Naive B cell (primary cell): ENCODE data around the gene TSSK6. TPM values are rescaled to one million over a fixed set of nuclear protein-coding genes. Genes with fewer than 3 reads are reported as not detected.

ENCODE experiments used
- ATAC-seq, 2 donors: fragments of 150-1000 bp; cut with Tn5 transposase; 2 replicates each; pipeline ENCODE4 v1.10.0; 2021; ENCODE audit warnings: low read depth in 2 of 2, mild to moderate bottlenecking in 2 of 2, moderate library complexity in 2 of 2
- DNase-seq: peaks from one replicate; pipeline ENCODE4 v3.0.0; 2022
- H3K27ac Mint-ChIP-seq, 6 donors: one replicate each; pipeline ENCODE4 v1.8.0; 2020 to 2022; ENCODE audit warnings: mild to moderate bottlenecking in 6 of 6, mixed read lengths in 6 of 6, moderate library complexity in 5 of 6, inconsistent platforms in 2 of 6
- H3K27me3 Mint-ChIP-seq, 3 donors: one replicate each; pipeline ENCODE4 v1.8.0; 2021 to 2022; ENCODE audit warnings: mixed read lengths in 3 of 3, mild to moderate bottlenecking in 1 of 3
- H3K36me3 Mint-ChIP-seq, 2 donors: one replicate each; pipeline ENCODE4 v1.8.0; 2020 to 2022; ENCODE audit warnings: mixed read lengths in 2 of 2, inconsistent platforms in 1 of 2, mild to moderate bottlenecking in 1 of 2
- H3K4me1 Mint-ChIP-seq, 3 donors: one replicate each; pipeline ENCODE4 v1.8.0; 2020 to 2022; ENCODE audit warnings: mixed read lengths in 3 of 3, inconsistent platforms in 1 of 3, mild to moderate bottlenecking in 1 of 3, moderate library complexity in 1 of 3
- H3K4me3 Mint-ChIP-seq, 8 donors: one replicate each; pipeline ENCODE4 v1.8.0; 2020 to 2022; ENCODE audit warnings: mild to moderate bottlenecking in 8 of 8, mixed read lengths in 8 of 8, moderate library complexity in 8 of 8, inconsistent platforms in 2 of 8
- H3K9me3 Mint-ChIP-seq, 7 donors: one replicate each; pipeline ENCODE4 v1.8.0; 2020 to 2022; ENCODE audit warnings: mixed read lengths in 7 of 7, mild to moderate bottlenecking in 5 of 7, inconsistent platforms in 2 of 7, moderate library complexity in 1 of 7
- polyA plus RNA-seq, 6 donors: library from polyadenylated mRNA; unstranded; fragments of 300-500 nt; fragmentation: Illumina TruSeq; gene quantifications; one replicate each; pipeline ENCODE4 v1.2.3, GENCODE V29; 2021; ENCODE audit warnings: low read depth in 6 of 6

Gene TSSK6
- polyA plus RNA-seq, 6 donors from 2014 or later, result 1.1 to 4.3 (median 2.3) TPM

DNA sequence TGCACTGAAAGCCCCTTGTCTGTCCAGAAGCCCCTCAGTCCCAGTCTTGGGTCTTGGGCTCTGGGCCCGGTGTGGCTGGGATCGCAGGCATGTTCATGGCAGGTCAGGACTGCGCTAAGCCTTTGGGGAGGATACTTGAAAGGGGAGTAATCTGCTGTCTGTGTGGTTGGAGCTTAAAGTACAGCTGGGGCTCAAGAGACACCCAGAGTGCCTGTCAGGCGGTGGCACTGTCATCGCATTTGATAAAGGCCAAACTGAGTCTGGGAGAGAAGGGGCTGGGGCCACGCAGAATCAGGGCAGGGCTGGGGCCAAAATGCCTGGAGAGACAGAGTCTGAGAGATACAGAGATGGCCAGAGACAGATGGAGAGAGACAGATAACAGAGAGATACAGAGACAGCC is 18.5 kb upstream of the TSSK6 start:
- Mint-ChIP-seq H3K27me3 (peaks cover 7 to 18% (median 14%) of the 10 kb centered on the region in 3 donors), H3K9me3 (peaks cover 0 to 3% (median 0%) of the 10 kb centered on the region in 7 donors), H3K36me3 (peaks cover 0 to 5% of the 10 kb centered on the region in 2 donors), H3K27ac (peak overlapping the region in 2 of 6 donors; percentile 27 to 86), H3K4me3 (peak overlapping the region in 2 of 8 donors; percentile 33 to 71), H3K4me1 (peaks cover 17 to 32% (median 22%) of the 10 kb centered on the region in 3 donors)
- ATAC-seq, result no peak
- DNase-seq, result no peak

- DNase-seq (no peak), ATAC-seq (no peak)
- Mint-ChIP-seq H3K27ac (peak overlapping the region in 1 of 6 donors; percentile 79), H3K36me3 (peaks cover 0 to 5% of the 10 kb centered on the region in 2 donors), H3K9me3 (peaks cover 0 to 3% (median 0%) of the 10 kb centered on the region in 7 donors), H3K4me1 (peaks cover 12 to 27% (median 16%) of the 10 kb centered on the region in 3 donors), H3K4me3 (peak overlapping the region in 1 of 8 donors; percentile 3), H3K27me3 (peaks cover 4 to 13% (median 8%) of the 10 kb centered on the region in 3 donors)
These were observed 17.7 kb upstream of the TSSK6 start for GRCh38 chr19:19532806-19533701.

- H3K27ac Mint-ChIP-seq, result peak overlapping the region in 5 of 6 donors; percentile 16 to 83 (median 63)
- DNase-seq (peak; percentile 78), ATAC-seq (peak; percentile 93 to 94)
- peaks cover 4 to 7% (median 6%) of the 10 kb centered on the region in 3 donors for H3K27me3 Mint-ChIP-seq
- H3K9me3 Mint-ChIP-seq, result peaks cover 0 to 1% (median 0%) of the 10 kb centered on the region in 7 donors
- peaks cover 10 to 23% (median 16%) of the 10 kb centered on the region in 3 donors for H3K4me1 Mint-ChIP-seq
- H3K36me3 Mint-ChIP-seq, result peaks cover 0 to 5% of the 10 kb centered on the region in 2 donors
- peak overlapping the region in 2 of 8 donors; percentile 43 to 69 for H3K4me3 Mint-ChIP-seq
These were observed 16.8 kb upstream of the TSSK6 start for GRCh38 chr19:19531951-19532805.

DNA sequence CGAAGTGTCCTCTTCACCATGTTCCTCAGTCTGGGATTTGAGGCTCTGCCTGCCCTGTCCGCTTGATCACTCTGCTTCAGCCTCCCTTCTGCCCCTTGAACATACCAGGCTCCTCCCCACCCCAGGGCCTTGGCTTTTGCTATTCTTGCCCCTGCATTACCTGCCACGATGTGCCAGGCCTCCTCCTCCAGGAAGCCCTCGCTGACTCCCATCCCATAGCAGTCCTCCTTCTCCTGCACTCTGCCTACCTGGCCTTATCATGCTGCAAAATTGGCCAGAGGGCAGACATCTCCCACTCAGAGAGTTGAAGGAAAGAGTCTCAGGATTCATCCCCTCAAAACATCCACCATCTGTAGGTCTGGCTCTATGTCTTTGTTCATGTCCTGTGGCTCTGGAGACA is 15.5 kb upstream of the TSSK6 start:
- peaks cover 11 to 19% (median 19%) of the 10 kb centered on the region in 3 donors for H3K4me1 Mint-ChIP-seq
- peak overlapping the region in 2 of 6 donors; percentile 52 to 82 for H3K27ac Mint-ChIP-seq
- H3K9me3 Mint-ChIP-seq, result peaks cover 0 to 1% (median 0%) of the 10 kb centered on the region in 7 donors
- no peaks in the 10 kb centered on the region for H3K27me3 Mint-ChIP-seq
- H3K36me3 Mint-ChIP-seq, result peaks cover 0 to 5% of the 10 kb centered on the region in 2 donors
- ATAC-seq (no peak), DNase-seq (no peak)
- H3K4me3 Mint-ChIP-seq, result no peak overlapping the region

DNA sequence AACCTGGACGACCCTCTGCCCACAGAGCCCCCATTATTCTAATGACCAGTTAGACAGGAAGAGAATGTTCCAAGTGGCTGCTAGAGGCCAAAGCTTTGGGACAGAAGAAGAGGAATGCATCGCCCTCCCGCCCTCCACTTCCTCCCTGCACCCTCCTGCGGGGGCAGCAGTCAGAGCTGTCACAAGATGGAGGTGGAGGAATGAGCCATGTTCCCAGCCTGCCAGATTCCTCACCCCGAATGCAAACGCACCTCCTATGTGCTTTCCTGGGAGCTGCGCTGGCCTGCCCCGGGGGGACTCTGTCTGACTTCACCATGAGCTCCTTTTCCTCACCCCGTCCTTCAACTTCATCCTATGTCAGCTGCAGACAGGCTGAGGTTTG is 15.1 kb upstream of the TSSK6 start:
- Mint-ChIP-seq H3K4me3 (no peak overlapping the region), H3K36me3 (peaks cover 0 to 5% of the 10 kb centered on the region in 2 donors), H3K27ac (peak overlapping the region in 1 of 6 donors; percentile 82), H3K27me3 (no peaks in the 10 kb centered on the region), H3K4me1 (peaks cover 11 to 19% (median 19%) of the 10 kb centered on the region in 3 donors), H3K9me3 (peaks cover 0 to 1% (median 0%) of the 10 kb centered on the region in 7 donors)
- DNase-seq, result no peak
- no peak for ATAC-seq

DNA sequence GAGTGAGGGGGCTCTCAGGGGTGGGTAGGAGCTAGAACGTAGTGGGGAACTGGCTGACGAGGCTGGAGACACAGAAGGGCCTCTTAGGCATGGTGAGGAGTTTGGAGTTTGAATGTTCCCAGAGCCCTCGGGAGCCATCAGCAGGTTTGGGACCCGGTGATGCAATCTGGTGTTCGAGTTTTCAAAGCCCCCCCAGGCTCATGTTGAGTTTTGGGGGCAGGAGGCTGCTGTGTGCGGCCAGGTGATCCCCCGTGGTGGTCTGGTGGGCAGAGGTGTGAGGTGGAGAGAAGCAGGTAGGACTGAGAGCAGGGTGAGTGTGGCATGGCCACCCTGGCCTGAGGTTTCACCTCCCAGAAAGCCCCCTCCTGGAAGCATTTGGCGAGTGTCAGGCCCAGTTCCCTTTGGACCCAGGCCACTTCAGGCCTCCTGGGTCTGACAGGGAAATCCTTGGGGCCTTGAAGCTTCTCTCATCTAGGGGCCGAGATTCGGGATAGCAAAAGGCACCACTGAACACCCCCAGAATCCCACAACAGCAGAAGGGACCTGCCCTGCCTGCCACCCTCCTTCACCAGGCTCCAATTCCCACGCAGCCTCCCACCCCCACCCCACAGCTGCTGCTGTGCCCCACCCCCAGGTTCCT is 14.6 kb upstream of the TSSK6 start:
- peak overlapping the region in 2 of 6 donors; percentile 10 to 19 for H3K27ac Mint-ChIP-seq
- H3K4me1 Mint-ChIP-seq, result peaks cover 11 to 19% (median 19%) of the 10 kb centered on the region in 3 donors
- DNase-seq, result no peak
- H3K27me3 Mint-ChIP-seq, result no peaks in the 10 kb centered on the region
- H3K36me3 Mint-ChIP-seq, result peaks cover 0 to 5% of the 10 kb centered on the region in 2 donors
- no peak for ATAC-seq
- peak overlapping the region in 1 of 8 donors; percentile 29 for H3K4me3 Mint-ChIP-seq
- peaks cover 0 to 1% (median 0%) of the 10 kb centered on the region in 7 donors for H3K9me3 Mint-ChIP-seq

- DNase-seq, result no peak
- Mint-ChIP-seq H3K4me1 (peaks cover 11 to 26% (median 13%) of the 10 kb centered on the region in 3 donors), H3K4me3 (no peak within 1 kb of the TSS), H3K27ac (peak within 1 kb of the TSS in 2 of 6 donors; percentile 72 to 76), H3K36me3 (no peaks in the 10 kb centered on the region), H3K9me3 (no peaks in the 10 kb centered on the region), H3K27me3 (no peaks in the 10 kb centered on the region)
- no peak for ATAC-seq
These were observed 13.6 kb upstream of the TSSK6 start, which contains the start of gene YJEFN3 for GRCh38 chr19:19528721-19529490. Gene YJEFN3 (plus strand): TSS chr19:19528911. CDS start chr19:19528933, 22 bp downstream.

GRCh38 chr19:19527674-19528625 is 12.6 kb upstream of the TSSK6 start:
- Mint-ChIP-seq H3K27ac (peak overlapping the region in 2 of 6 donors; percentile 71 to 72), H3K9me3 (no peaks in the 10 kb centered on the region), H3K4me3 (no peak overlapping the region), H3K4me1 (peaks cover 12 to 26% (median 13%) of the 10 kb centered on the region in 3 donors), H3K27me3 (no peaks in the 10 kb centered on the region), H3K36me3 (no peaks in the 10 kb centered on the region)
- no peak for ATAC-seq
- DNase-seq, result no peak

DNA sequence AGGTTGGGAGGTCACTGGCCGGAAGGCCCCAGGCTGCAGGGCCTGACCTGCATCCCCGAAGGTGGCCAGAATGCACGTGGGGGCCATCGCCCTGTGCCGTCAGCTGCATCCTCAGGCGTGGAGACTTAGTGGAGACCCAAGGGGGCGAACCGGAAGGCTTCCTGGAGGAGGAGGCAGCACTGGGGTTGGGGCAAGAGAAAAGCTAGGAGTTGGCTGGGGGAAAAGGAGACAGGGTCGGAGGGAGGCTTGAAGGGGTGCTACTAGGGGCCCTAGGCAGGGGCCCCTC is 12.0 kb upstream of the TSSK6 start:
- Mint-ChIP-seq H3K36me3 (no peaks in the 10 kb centered on the region), H3K27me3 (no peaks in the 10 kb centered on the region), H3K4me3 (peak overlapping the region in 1 of 8 donors; percentile 51), H3K4me1 (peaks cover 12 to 26% (median 16%) of the 10 kb centered on the region in 3 donors), H3K27ac (peak overlapping the region in 2 of 6 donors; percentile 60 to 71), H3K9me3 (no peaks in the 10 kb centered on the region)
- DNase-seq (no peak), ATAC-seq (no peak)

DNA sequence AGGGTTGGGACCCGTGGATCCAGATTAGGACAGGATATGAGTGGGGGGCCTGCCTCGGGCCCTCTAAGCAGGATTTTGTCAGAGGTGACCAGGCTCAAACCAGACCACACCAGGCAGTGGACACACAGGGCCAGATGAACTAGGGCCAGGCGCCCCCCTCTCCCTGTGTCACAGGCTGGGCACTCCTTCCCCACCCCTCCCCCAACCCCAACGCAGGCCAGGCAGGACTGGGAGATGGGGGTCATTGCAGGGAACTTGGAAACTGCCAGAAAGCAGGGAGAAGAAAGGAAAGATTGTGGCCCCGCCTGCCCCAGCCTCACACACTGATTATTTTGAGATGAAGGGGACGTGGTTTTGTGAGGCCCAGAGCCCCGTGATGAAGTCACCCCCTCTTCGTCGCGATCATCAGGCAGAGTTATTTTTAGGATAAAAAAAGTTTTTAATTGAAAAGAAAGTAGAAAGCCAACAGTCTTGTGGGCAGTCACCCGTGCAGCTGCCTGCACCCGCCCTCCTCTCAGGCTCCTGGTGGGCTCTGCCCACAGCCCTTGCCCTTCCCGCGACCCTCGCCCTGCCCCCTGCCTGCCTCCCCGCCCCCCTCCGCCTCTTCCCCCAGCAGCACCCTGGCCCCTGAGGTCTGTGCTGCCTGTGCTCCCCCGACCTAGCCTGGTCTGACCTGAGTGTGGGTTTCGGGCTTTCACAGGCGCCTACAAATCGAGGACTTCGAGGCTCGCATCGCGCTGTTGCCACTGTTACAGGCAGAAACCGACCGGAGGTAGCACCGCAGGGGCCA is 11.4 kb upstream of the TSSK6 start:
- no peak for DNase-seq
- peak overlapping the region in 1 of 8 donors; percentile 51 for H3K4me3 Mint-ChIP-seq
- no peaks in the 10 kb centered on the region for H3K9me3 Mint-ChIP-seq
- H3K27ac Mint-ChIP-seq, result peak overlapping the region in 3 of 6 donors; percentile 21 to 60 (median 26)
- no peaks in the 10 kb centered on the region for H3K27me3 Mint-ChIP-seq
- peaks cover 8 to 21% (median 11%) of the 10 kb centered on the region in 3 donors for H3K4me1 Mint-ChIP-seq
- no peak for ATAC-seq
- no peaks in the 10 kb centered on the region for H3K36me3 Mint-ChIP-seq
